SKM-1 treated with dmso at 0.1 percent for 144 hours (cell line): ENCODE results near the gene C21orf58.

ENCODE experiments used
- DNase-seq: peaks from one replicate; lab custom pipeline; 2025; ENCODE audit not compliant: unreplicated experiment; lab: John Stamatoyannopoulos, UW

C21orf58 gene

DNA sequence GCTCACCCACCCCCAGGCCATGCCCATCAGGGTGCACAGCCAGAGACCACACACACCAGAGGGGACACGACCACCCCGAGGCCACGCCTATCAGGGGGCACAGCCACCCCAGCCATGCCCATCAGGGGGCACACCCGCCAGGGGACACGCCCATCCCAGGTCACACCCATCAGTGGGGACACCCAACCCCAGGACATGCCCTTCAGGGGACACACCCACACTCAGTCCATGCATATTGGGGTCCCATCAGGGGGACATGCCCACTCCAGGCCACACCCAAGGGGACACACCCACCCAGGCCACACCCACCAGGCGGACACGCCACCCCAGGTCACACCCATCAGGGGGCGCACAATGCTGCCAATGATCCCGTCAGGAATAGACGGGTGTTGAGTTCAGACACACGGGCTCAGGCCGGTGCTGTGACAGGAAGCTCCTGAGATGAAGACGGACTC, 59.0 kb downstream of the C21orf58 start:
- DNase-seq = no peak

DNA sequence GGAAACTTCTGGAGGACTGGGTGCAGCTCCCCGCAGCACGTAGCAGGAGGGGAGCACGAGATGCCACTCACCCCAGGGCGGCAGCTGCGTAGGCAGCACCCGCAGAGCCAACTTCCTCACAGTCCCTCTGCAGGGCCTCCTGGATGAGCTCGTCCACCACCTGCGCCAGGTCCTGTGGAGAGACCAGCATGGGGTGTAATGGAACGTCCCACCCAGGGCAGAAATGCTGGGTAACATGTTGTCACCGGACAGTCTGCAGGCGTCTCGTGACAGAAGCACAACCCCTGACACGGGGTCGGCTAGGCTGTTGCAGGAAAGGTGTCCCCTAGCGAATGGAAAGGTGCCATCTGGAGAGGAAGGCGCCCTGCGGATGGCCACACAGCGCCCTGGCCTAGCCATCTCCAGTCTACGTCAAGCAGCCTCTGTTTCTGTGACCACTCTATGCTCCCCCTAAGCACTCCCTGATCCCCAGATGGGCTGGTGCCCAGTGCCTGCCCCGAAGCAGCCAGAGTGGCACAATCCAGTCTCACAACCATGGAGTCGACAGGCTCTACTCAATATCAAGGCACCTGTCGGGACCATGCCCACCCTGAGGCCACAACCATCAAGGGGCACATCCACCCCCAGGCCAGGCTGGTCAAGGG, 59.5 kb downstream of the C21orf58 start:
- no peak for DNase-seq

DNA sequence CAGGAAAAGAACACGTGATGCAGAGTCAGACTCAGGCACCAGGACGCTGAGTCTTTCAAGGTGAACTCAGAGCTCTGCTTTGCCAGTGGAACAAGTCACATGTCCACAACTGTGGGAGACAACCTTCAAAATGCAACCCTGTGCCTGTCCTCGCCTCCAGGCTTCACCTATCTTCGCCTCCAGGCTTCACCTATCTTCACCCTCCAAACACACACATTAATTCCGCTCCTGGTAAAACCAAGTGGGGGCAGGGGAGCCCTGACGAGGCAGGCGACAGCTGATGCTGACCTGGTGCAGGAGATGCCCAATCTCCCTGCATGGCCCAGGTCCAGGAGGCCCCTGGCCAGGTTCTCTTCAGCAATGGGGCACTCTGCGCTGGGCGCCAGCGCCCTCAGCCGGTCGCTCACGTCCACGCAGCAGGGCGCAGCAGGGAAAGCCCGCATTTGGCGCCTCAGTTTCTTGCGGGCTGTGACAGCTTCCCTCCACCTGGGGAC, 67.1 kb downstream of the C21orf58 start:
- no peak for DNase-seq

DNA sequence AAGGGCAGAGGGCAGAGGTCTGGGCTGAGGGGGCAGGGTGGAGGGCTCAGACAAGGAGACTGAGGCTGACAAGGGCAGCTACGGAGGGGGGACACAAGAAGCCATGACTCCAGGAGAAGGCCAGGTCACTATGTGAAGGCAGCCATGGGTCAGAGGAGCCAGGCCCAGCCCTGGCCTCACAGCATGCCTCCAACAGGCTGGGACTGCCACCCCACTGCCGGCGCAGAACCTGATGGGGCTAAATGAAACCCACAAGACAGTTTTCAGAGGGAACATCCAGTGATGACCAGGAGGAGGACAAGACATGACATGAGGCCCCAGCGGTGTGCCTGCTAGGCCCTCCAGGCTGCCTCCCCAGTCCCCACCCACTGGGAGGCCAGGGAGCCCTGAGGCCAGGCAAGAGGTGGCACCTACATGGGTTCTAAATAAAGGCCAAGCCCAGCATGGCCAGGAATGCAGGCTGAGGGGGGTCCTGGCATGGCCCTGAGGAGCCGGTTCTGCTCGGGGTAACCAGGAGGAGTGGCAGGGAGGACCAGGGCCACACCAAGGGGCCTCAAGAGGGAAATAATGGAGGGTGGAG, 67.8 kb downstream of the C21orf58 start:
- no peak for DNase-seq

DNA sequence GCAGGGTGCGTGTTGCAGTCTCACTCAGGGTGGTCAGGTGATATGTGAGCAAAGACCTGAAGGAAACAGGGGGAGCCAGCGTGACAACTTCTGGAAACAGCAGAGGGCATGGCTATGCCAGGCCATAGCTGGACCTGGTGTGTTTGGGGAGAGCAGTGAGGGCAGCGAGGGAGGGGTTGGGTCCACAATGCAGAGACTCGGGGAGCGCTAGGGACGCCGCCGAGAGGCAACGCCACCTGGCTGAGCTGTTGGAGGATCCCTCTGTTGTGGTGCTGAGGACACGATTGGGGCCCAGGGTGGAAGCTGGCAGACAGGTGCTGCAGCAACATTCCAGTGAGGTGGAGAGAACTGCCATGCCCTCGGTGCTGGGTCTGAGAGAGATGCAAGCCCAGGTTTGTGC, 68.5 kb downstream of the C21orf58 start:
- no peak for DNase-seq

DNA sequence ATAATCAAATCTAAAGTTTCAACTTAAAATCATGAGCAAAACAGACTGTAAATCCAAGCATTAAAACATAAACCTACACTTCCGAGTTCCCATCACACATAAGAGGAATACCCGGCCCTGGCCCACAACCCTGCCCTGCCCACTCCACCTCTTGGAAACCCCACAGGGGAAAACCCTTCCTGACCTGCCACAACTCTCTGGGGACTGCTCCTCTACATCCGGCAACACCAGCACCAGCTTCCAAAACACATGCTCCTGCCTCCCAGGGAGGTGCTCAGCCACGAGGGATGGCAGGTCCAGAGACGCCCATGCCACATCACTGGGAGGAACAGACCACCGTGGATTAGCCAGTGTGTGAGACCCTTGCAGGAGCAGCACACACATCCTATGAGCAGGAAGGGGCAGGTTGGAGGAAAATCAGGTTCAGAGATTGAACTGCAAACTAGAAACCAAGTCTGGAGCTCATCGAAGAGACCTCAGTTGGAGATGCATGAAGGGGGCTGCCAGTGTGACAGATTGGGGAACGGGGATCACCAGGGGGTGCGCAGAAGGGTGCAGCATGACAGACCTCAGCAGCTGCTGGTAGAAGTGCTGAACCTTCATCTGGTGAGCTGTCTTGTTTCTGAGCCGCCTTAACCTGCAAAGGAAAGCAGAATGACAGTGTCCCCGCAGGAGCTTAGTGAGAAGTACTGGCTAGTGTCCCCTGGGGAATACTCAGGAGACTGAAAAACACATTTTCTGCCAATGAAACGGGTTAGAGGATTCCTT, 69.3 kb downstream of the C21orf58 start:
- DNase-seq = no peak

DNA sequence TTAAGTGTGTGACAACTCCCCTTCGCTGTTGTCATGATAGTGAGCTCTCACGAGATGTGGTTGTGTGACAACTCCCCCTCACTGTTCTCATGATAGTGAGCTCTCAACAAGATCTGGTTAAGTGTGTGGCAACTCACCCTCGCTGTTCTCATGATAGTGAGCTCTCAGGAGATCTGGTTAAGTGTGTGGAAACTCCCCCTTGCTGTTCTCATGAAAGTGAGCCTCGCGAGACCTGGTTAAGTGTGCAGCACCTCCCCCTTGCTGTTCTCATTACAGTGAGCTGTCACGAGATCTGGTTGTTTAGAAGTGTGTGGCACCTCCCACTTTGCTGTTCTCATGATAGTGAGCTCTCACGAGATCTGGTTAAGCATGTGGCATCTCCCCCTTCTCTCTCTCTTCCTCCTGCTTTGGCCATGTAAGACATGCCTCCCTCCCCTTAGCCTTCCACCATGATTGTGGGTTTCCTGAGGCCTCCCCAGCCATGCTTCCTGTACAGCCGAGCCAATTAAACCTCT, 70.0 kb downstream of the C21orf58 start:
- DNase-seq = no peak

DNA sequence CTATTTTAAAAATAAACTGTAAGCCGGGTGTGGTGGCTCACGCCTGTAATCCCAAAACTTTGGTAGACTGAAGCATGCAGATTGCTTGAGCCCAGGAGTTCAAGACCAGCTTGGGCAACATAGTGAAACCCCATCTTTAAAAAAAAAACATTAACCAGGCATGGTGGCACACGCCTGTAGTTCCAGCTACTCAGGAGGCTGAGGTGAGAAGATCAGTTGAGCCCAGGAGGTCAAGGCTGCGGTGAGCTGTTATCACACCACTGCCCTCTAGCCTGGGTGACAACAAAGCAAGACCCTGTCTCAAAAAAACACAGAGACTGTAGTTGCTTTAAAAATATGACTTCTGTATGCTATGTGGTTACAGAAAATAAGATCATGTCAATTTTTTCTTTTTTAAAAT, 70.8 kb downstream of the C21orf58 start:
- DNase-seq = no peak
